ENCODE data around the gene CCNY. TPM values are rescaled to one million over a fixed set of nuclear protein-coding genes. Genes with fewer than 3 reads are reported as not detected.

Gene CCNY
- total RNA-seq, 4 donors from 2014 or later, result 21.7 to 27.7 (median 24.8) TPM

DNA sequence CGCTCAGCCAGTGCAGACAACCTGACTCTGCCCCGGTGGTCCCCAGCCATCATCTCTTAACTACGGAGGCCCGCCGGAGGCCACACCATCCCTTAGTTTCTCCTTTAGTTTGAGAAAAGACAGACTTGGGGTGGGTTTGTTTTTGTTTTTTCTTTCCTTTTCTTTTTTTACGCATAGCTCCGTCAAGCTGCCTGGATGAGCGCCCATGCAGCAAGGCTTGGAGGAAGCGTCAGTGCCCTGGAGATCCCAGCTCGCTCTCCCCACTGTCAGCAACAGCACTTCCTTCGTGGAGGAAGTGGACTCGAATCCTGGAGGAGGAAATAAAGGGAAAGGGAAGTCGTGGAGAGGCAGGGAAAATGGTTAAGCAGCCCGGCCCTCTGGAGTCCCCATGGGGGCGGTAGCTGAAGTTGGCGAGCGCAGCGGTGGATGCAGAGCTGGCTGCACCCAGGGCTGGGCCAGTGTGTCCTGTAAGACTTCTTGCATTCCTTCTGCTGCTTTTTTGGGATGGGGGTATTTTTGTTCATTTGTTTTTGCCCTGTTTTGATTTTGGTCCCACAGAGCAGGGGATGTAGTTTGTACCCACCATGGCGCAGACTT, 232.9 kb downstream of the CCNY start:
- no peak overlapping the region for H3K27ac ChIP-seq
- peaks cover 0 to 3% (median 0%) of the 10 kb centered on the region in 4 donors for H3K4me1 ChIP-seq
- DNase-seq, result no peak
- TF ChIP-seq, protein P1, sequence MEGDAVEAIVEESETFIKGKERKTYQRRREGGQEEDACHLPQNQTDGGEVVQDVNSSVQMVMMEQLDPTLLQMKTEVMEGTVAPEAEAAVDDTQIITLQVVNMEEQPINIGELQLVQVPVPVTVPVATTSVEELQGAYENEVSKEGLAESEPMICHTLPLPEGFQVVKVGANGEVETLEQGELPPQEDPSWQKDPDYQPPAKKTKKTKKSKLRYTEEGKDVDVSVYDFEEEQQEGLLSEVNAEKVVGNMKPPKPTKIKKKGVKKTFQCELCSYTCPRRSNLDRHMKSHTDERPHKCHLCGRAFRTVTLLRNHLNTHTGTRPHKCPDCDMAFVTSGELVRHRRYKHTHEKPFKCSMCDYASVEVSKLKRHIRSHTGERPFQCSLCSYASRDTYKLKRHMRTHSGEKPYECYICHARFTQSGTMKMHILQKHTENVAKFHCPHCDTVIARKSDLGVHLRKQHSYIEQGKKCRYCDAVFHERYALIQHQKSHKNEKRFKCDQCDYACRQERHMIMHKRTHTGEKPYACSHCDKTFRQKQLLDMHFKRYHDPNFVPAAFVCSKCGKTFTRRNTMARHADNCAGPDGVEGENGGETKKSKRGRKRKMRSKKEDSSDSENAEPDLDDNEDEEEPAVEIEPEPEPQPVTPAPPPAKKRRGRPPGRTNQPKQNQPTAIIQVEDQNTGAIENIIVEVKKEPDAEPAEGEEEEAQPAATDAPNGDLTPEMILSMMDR (IDR thresholded peaks at IDR 0.05), result no peak
- no peak for TF ChIP-seq POLR2A (IDR thresholded peaks at IDR 0.05)
- no peak overlapping the region for H3K4me3 ChIP-seq
- H3K9me3 ChIP-seq, result no peaks in the 10 kb centered on the region
- H3K27me3 ChIP-seq, result no peaks in the 10 kb centered on the region
- H3K36me3 ChIP-seq, result peaks cover 0 to 52% (median 3%) of the 10 kb centered on the region in 3 donors

DNA sequence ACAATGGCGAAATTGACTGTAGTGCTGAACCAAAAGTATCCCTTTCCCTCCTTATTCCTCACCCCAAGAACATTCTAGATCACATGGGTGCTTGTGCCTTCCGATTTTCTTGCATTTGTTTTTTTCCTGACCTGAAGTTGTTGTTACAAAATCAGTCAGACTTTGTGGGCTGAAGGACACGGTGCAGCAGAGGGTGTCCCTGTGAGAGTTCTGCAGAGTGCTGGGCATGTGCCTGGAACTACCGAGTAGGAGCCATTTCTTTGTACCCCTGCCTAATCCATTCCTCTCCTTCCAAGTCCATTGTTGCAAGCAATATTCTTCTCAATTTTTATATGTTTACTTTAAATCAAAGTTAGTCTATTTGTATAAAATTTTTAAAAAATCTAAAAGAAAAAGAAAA, 233.5 kb downstream of the CCNY start:
- no peaks in the 10 kb centered on the region for H3K4me1 ChIP-seq
- H3K9me3 ChIP-seq, result no peaks in the 10 kb centered on the region
- H3K4me3 ChIP-seq, result no peak overlapping the region
- TF ChIP-seq POLR2A (IDR thresholded peaks at IDR 0.05), result no peak
- TF ChIP-seq, protein P1 (IDR thresholded peaks at IDR 0.05), result no peak
- no peaks in the 10 kb centered on the region for H3K27me3 ChIP-seq
- DNase-seq, result no peak
- peaks cover 0 to 57% (median 3%) of the 10 kb centered on the region in 3 donors for H3K36me3 ChIP-seq
- no peak overlapping the region for H3K27ac ChIP-seq

DNA sequence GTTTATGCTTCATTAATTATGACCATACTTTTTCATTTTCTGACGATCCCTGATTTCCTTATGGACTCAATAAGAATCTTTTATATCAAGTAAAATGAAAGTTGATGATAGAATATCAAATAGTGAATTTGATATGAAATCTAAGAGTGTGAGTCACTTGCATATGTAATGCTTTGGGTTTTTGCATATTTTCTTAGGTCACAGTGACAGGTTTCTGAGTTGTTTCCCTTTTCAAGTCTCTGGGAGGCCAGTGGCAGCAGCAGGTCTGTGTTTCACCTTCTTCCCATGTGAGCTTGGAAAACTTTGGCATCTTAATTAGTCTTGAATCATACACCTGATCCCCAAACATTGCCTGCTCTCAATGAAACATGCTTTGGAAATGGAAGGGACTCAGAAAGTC, 234.1 kb downstream of the CCNY start:
- H3K36me3 ChIP-seq, result peaks cover 0 to 60% (median 3%) of the 10 kb centered on the region in 3 donors

DNA sequence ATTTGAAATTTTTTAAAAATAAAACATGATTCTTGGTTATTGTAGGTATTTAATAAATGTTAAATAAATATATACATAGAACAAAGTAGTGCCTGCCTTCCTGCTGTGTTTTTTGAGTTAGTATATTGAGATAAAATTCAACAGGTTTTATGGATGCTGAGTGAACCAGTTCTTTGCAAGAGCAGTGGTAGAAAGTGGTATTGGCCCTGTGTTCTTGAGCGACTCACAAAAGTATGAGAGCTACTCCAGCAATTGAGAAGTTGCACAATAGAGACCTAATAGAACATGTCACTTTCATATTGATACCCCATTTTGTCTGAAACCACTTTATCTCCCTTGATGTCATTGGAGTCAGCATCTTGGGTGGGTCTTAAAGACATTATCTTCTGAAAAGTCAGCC, 236.3 kb downstream of the CCNY start:
- TF ChIP-seq, protein P1 (IDR thresholded peaks at IDR 0.05), result no peak
- TF ChIP-seq POLR2A (IDR thresholded peaks at IDR 0.05), result no peak
- H3K4me3 ChIP-seq, result no peak overlapping the region
- H3K36me3 ChIP-seq, result peaks cover 0 to 53% (median 0%) of the 10 kb centered on the region in 3 donors
- H3K4me1 ChIP-seq, result no peaks in the 10 kb centered on the region
- no peaks in the 10 kb centered on the region for H3K9me3 ChIP-seq
- no peak overlapping the region for H3K27ac ChIP-seq
- DNase-seq, result no peak
- H3K27me3 ChIP-seq, result no peaks in the 10 kb centered on the region

More for the DNA sequence above, 234.1 kb downstream of the CCNY start:
- Histone ChIP-seq H3K27me3 (no peaks in the 10 kb centered on the region), H3K4me3 (no peak overlapping the region), H3K4me1 (no peaks in the 10 kb centered on the region), H3K9me3 (no peaks in the 10 kb centered on the region), H3K27ac (no peak overlapping the region)
- no peak for TF ChIP-seq POLR2A (IDR thresholded peaks at IDR 0.05)
- TF ChIP-seq, protein P1 (IDR thresholded peaks at IDR 0.05), result no peak
- no peak for DNase-seq

DNA sequence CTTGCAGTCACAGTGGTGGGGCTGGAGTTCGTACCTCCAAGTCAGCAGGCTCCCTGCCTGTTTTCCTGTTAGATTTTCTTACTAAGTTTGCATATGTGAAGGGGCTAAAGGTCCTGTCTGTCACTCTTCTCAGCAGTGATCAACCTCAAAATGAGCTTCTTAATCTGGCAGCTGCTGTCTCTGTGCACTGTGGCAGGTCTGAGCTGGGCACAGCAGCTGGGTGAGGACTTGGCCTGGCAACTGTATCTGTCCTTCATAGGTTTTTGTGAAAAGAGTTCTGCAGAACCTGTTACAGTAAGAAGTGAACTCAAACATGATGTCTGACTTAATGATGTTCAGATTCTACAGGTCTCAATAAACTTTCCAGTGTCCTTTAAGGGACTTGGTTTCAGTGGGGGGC, 237.5 kb downstream of the CCNY start:
- TF ChIP-seq, protein P1 (IDR thresholded peaks at IDR 0.05), result no peak
- no peak for TF ChIP-seq POLR2A (IDR thresholded peaks at IDR 0.05)
- H3K27me3 ChIP-seq, result no peaks in the 10 kb centered on the region
- no peak overlapping the region for H3K27ac ChIP-seq
- H3K4me1 ChIP-seq, result no peaks in the 10 kb centered on the region
- H3K9me3 ChIP-seq, result no peaks in the 10 kb centered on the region
- peaks cover 0 to 41% (median 0%) of the 10 kb centered on the region in 3 donors for H3K36me3 ChIP-seq
- DNase-seq, result no peak
- H3K4me3 ChIP-seq, result no peak overlapping the region

Measured in Peyer's patch (tissue), 4 donors.